Measurements from ENCODE around the gene GAS7.

Gene GAS7

GRCh38 chr17:9868552-9868951, 329.9 kb downstream of the GAS7 start:
- FAIRE-seq: no peak

- FAIRE-seq: no peak
Measured at GRCh38 chr17:9865586-9865985, 332.8 kb downstream of the GAS7 start.

GRCh38 chr17:9862949-9863348, 335.5 kb downstream of the GAS7 start:
- no peak for FAIRE-seq

GRCh38 chr17:9862220-9862619, 336.2 kb downstream of the GAS7 start:
- FAIRE-seq: no peak

- no peak for FAIRE-seq
Measured at GRCh38 chr17:9860851-9861250, 337.6 kb downstream of the GAS7 start.
